Measurements from ENCODE around the gene PBXIP1.
"Not testable (repeated sequence)": the region's sequence is repeated elsewhere in the genome, so short reads cannot be mapped to it uniquely, and the experiment has no call there.

The PBXIP1 gene

GRCh38 chr1:154955718-154956543 is at the start of gene PBXIP1:
TSS of gene PBXIP1 (minus strand) at chr1:154956099. CDS start at chr1:154953721, 2,378 bp downstream.
- no peak for DNase-seq (ENCODE audit: low read depth, low spot score)

DNA sequence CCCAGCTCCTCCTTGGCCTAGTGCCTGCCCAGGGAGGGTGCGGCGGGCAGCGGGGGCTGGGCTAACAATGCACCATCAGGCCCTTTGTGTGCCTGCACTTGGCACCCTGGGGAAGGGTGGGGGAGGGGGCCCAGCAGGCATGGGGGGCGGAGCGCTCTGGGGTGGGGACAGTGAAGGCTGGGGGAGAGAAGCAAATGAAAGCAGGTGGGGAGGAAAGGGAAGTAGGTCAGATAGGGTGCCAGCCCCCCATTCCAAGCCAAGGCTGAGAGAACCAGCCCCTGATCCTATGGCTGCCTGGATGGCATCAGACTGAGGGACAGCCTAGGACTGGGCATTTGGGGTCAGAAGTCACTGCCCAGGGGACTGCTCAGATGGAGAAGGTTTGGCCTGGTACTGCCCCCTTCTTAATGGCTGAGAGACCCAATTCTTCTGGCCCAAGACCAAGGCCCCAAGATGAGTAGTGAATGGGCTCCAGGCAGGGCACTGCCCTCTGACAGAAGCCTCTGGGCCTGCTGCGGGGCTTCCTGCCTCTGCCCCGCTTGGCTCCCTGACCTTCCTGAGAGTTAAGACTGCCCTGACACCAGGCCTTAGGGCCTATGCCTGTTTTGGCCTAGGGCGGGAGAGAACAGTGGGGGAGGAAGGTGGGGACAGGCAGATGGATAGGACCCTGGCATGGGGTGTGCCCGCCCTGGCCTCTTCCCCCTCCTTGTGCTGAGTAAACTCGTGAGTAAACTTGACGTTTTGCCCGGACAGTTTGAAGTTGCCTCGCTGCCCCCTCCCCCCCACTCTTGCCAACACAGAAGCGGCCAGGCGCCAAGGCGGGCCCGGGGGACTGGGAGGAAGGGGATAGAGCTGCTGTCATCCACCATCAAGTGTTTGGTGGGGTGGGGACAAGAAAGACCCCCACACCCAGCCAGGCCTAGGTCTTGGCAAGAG is 49.4 kb upstream of the PBXIP1 start:
- DNase-seq (ENCODE audit: low read depth, low spot score), result no peak

GRCh38 chr1:155004352-155005075 is 48.6 kb upstream of the PBXIP1 start:
- DNase-seq (ENCODE audit: low read depth, low spot score), result no peak

DNA sequence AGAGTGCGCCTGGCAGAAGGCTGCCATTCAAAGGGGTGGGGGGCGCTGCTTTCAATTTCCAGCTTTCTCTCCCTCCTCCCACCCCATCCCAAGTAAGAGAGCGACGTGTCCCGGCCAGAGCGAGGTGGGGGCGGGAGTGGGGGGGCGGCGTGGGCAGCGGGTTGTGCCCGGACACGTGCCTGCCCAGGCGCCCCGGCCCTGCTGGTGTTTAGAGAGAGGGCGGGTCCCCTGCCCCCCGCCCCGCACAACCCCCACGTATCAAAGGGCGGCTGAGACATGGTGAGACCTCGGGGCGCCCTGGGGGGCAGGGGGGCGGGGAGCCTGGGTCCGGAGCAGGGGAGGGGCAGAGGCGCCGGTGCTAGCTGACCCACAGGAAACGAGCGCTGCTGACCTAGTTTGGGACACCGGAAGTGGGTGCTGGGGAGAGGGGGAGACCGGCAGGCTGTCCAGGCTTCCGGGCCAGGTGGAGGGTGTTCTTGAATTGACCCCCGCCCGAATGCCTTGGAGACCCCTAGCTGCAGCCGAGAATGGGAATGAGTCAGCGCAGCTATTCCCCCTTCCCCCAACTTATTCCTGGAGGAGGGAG is 48.0 kb upstream of the PBXIP1 start:
- no peak for DNase-seq (ENCODE audit: low read depth, low spot score)

- DNase-seq (ENCODE audit: low read depth, low spot score), result no peak
Observed at GRCh38 chr1:155003227-155003765, 47.4 kb upstream of the PBXIP1 start.

GRCh38 chr1:155002464-155003226 is 46.7 kb upstream of the PBXIP1 start, which contains the start of gene ZBTB7B:
TSS of gene ZBTB7B (plus strand) at chr1:155002802. CDS start at chr1:155014661, 11,859 bp downstream.
- DNase-seq (ENCODE audit: low read depth, low spot score), result no peak

- DNase-seq (ENCODE audit: low read depth, low spot score), result peak; percentile 98
Observed at GRCh38 chr1:155001675-155002463, 46.0 kb upstream of the PBXIP1 start.

- DNase-seq (ENCODE audit: low read depth, low spot score), result no peak
Observed at GRCh38 chr1:155001425-155001674, 45.5 kb upstream of the PBXIP1 start.

- no peak for DNase-seq (ENCODE audit: low read depth, low spot score)
Observed at GRCh38 chr1:155000726-155001424, 45.0 kb upstream of the PBXIP1 start.

GRCh38 chr1:155000411-155000725 is 44.5 kb upstream of the PBXIP1 start:
- DNase-seq (ENCODE audit: low read depth, low spot score), result no peak

- DNase-seq (ENCODE audit: low read depth, low spot score), result no peak
Observed at GRCh38 chr1:154999571-155000410, 43.9 kb upstream of the PBXIP1 start.

- DNase-seq (ENCODE audit: low read depth, low spot score), result no peak
Observed at GRCh38 chr1:154998818-154999570, 43.1 kb upstream of the PBXIP1 start.

- DNase-seq (ENCODE audit: low read depth, low spot score), result no peak
Observed at GRCh38 chr1:154998201-154998780, 42.4 kb upstream of the PBXIP1 start.

DNA sequence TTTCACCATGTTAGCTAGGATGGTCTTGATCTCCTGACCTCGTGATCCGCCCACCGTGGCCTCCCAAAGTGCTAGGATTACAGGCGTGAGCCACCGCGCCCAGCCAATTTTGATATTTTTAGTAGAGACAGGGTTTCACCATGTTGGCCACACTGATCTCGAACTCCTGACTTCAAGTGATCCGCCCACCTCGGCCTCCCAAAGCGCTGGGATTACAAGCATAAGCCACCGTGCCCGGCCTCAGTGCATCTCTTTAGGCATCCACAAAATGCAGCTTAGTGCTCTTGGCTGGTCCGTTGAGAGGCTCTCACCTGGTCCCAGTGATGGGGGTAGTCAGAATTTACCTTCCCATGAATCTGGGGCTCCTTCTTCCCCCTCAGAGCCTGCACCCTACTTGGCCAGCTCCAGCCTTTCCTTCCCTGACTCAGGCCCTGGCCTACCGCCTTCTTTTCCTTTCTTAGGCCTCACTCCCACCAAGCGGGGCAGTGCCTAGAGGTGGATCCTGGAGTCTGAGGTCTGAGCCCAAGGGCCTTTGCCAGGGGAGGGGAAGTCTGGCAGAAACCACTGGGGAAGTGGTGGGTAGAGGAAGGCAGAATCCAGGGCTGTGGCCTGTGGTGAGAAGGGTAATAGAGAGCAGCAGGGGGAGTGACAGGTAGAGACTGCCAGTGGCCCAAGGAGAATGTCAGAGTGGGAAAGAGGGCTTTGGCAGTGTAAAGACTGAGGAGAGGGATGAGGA is 41.2 kb upstream of the PBXIP1 start:
- no peak for DNase-seq (ENCODE audit: low read depth, low spot score)

DNA sequence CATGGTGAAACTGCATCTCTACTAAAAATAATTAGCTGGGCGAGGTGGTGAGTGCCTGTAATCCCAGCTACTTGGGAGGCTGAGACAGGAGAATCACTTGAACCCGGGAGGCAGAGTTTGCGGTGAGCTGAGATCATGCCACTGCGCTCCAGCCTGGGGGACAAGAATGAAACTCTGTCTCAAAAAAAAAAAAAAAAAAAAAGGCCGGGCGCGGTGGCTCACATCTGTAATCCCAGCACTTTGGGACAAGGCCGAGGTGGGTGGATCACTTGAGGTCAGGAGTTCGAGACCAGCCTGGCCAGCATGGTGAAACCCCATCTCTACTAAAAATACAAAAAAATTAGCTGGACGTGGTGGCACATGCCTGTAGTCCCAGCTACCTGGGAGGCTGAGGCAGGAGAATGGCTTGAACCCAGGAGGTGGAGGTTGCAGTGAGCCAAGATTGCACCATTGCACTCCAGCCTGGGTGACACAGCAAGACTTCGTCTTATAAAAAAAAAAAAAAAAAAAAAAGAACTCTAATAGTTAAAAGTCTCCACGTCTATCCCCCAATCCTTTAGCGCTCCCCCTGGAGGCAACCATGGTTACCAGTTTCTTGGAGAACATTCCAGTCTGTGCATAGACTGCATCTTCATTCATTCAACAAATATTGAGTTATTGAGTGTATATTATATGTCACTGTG is 39.5 kb upstream of the PBXIP1 start:
- DNase-seq (ENCODE audit: low read depth, low spot score), result not testable (repeated sequence)

DNA sequence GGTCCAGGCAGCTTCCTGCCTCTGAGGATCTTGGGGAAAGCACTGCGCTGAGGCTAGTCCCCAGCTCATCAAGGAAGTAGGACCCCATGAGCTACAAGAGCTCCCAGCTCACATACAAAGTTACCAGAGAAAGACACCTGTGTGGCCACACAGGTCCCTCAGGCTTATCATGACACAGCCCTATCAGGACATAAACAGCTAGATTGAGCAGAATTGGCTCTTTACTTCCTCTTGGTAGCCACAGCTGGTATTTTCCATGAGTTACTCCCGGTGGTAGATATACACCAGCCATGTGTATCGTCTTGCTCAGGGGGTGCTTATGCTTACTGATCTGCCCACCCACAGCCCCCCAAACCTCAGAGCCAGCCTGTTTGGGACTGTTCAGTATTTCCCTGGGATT is 38.7 kb upstream of the PBXIP1 start:
- no peak for DNase-seq (ENCODE audit: low read depth, low spot score)
